Skin epidermis (tissue), 12 donors: ENCODE results near the gene TOLLIP.

Experiments used
- H3K27ac ChIP-seq, 21 experiments: fragments of 200-600 bp; sonication (generic) in 11 of 21; one replicate each; pipeline ENCODE4 v1.5.0; 2020; ENCODE audit warnings: mild to moderate bottlenecking in 3 of 21, inconsistent platforms in 2 of 21, moderate library complexity in 2 of 21
- H3K4me3 ChIP-seq, 7 experiments: fragments of 200-600 bp; sonication (generic) in 2 of 7; one replicate each; pipeline ENCODE4 v1.5.0; 2020; ENCODE audit warnings: inconsistent platforms in 2 of 7, mild to moderate bottlenecking in 2 of 7, moderate library complexity in 1 of 7

TOLLIP gene

DNA sequence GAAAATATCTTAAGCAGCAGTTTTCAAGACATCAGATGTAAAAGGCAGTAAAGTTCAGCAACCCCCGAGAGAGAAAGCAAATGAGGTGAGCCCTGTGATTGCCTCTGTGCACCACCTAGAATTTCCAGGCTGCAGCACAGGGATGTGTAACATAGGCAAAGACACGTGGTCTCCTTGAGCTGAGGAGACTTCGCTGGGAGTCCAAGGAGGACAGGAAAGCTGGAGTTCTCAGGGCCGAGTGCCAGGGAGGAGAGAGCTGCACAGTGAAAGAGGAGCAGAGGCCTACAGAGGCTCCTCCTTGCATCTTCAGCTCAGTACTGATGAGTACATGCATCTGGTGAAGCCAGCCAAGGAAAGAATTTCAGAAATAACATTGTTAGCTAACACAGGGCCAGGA is 17.6 kb upstream of the TOLLIP start:
- Histone ChIP-seq H3K4me3 (no peak overlapping the region), H3K27ac (no peak overlapping the region)

- H3K27ac ChIP-seq: no peak overlapping the region
- H3K4me3 ChIP-seq: no peak overlapping the region
Observed at GRCh38 chr11:1326435-1327063, 17.1 kb upstream of the TOLLIP start.

DNA sequence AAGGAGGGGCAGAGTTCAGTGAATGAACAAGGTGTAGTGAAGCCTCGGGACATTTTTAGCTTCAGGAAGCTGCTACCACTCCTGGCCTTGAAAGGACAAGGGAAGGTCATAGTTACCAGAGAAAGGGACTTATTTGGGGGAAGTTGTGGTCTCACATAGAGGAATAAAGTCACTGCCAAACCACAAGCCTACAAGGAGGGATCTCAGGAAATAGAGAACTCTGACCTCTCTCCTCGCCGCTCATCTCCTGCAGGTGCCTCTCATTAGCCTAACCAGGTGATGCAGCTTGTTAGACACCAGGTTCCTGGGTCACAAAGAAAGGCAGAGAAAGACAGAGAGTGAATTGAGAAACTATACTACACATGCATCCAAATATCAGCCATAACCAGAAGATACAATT is 14.3 kb upstream of the TOLLIP start:
- no peak overlapping the region for H3K27ac ChIP-seq
- H3K4me3 ChIP-seq: no peak overlapping the region

DNA sequence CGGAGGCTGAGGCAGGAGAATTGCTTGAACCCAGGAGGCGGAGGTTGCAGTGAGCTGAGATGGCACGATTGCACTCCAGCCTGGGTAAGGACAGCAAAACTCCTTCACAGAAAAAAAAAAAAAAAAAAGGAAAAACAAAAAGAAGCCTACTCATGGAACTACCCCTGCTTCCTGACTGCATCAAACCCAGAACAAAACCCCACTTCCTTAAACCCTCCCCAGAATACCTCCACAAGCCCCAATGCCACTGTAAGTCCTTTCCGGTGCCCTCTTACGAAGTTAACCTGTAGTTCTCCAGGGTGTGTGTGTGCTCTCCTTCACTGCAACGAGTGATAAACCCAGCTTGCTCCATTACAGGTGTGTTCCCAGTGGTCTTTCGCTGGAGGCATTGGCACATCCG is 8.6 kb upstream of the TOLLIP start:
- Histone ChIP-seq H3K4me3 (no peak overlapping the region), H3K27ac (no peak overlapping the region)

DNA sequence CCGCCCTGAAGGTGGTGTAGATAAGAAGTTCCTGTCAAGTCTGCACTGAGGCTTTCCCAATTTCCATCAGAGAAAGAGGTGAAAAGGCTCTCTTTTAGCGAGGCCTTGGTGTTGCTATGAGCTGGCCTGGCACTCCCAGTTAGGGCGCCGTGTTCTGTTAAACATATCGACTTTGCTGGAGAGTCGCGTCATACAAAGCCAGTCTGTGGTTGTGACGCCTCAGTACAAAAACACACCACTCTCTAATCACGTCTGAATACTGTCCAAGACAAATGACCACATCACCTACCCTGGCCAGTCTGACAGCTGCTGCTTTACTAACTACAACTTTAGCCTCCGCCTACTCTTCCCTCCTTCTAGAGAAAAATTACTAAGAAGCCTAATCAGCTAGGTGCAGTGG is 8.0 kb upstream of the TOLLIP start:
- Histone ChIP-seq H3K27ac (no peak overlapping the region), H3K4me3 (no peak overlapping the region)

DNA sequence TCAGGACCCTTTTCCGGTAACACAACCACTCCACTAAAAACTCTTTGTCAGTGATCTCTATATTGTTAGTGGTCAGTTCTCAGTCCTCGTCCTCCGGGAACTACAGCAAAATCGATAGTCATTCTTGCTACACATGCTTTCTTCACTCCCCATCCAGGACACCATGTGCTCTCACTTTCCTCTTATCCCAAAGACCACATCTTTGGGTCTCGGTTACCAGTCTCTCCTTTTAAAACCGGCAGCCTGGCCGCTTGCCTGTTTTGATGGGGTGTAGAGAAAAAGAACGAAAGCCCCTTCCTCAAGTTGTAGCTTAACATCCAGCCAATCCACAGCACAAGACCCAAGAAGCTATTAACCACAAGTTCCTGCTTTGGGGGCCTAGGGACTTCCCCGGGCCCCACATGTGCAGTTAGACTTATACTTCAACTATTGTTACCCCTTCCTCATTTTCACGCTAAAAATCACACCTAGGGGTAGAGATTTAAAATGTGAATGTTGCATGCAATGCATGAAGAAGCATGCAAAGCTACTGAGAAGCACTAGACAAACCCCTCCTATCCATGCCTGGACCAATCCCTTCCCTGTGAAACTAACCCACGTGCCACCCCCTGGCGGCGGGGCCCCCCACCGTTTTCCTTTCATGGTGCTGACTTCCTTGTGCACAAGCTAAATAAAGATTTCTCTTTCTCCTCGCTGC is 1.5 kb upstream of the TOLLIP start:
- peak overlapping the region in 5 of 7 experiments; percentile 74 to 99 (median 94) for H3K4me3 ChIP-seq
- H3K27ac ChIP-seq: peak overlapping the region in 12 of 21 experiments; percentile 84 to 98 (median 96)

DNA sequence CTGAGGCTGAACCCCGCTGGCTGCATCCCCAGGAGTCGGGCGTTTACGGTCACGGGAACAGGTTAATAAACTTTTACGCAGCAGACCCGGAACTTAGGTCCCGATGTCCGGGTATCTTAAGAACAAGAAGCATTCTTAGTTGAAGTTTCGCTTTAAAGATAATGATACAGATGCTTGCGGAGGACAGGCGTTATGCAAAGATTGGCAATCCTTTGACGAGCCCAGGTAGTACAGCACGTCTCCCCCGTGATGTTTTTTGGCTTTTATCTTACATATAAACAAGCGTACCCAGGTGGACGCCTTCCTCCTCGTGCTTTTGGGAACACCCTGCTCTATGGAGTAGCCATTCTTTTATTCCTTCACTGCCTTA is 871 bp upstream of the TOLLIP start:
- peak overlapping the region; percentile 74 to 99 (median 88) for H3K4me3 ChIP-seq
- H3K27ac ChIP-seq: peak overlapping the region; percentile 78 to 98 (median 96)

- H3K27ac ChIP-seq: peak overlapping the region; percentile 78 to 98 (median 96)
- H3K4me3 ChIP-seq: peak overlapping the region; percentile 74 to 99 (median 88)
Observed at GRCh38 chr11:1308743-1309497, 512 bp downstream of the TOLLIP start.

DNA sequence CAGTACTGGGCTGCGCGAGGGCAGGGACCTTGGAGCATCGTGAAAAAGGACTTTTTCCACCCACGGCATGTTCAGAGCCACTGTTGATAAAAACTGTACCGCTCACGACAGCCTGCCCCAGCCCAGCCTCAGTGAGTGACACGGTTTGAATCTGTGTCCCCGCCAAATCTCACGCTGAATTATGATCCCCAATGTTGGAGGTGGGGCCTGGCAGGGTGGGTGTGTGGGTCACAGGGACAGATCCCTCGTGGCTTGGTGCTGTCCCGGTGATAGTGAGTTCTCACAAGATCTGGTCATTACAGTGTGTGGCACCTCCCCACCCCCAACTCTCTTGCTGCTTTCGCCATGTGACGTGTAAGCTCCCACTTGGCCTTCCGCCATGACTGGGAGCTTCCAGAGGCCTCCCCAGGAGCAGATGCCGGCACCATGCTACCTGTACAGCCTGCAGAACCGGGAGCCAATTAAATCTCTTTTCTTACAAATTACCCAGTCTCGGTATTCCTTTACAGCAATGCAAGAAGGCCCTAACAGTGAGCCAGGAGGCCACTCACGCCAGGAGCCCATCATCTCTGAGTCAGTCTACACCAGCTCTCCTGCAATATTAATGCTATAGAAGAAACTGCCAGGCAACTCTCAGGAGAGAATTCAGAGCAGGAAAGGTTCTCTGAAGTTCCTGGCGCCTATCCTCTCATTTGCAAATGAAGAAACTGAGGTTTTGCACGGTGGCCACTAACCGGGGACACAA is 1.3 kb downstream of the TOLLIP start:
- Histone ChIP-seq H3K4me3 (peak overlapping the region; percentile 74 to 99 (median 88)), H3K27ac (peak overlapping the region in 19 of 21 experiments; percentile 83 to 98 (median 96))

DNA sequence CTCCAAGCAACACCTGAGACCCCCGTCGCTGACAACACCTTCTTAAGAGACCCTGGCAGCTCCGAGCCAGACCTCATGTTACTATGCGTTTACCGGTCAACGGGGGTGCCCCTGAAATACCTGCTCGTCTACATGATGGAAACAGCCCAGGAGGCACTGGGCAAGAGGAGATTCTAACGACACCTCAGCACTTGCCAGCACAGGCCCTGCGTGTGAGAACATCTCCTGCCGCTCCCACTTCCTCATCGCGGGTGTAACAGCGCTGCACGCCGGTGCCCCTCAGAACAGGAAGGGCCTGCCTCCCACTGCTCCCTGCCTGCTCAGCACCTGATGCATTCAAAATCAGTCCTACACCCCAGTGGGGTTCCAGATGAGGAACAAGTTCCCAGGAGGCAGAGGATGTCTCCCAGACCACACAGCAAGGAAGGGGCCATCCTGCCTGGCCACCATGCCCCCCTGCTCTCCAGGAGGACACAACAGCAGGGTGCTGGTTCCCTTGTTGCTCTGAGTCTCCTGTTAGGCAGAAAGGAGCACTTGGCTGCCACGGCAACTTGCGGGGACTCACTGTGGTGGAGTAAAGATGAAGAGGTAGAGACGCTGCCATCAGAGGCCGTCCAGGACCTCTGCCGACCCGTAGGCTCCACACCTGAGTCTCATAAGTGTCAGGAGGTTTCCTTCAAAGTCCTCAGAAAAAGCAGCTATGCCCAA is 2.1 kb downstream of the TOLLIP start:
- peak overlapping the region in 5 of 7 experiments; percentile 2 to 99 (median 94) for H3K4me3 ChIP-seq
- H3K27ac ChIP-seq: peak overlapping the region in 20 of 21 experiments; percentile 16 to 98 (median 94)

DNA sequence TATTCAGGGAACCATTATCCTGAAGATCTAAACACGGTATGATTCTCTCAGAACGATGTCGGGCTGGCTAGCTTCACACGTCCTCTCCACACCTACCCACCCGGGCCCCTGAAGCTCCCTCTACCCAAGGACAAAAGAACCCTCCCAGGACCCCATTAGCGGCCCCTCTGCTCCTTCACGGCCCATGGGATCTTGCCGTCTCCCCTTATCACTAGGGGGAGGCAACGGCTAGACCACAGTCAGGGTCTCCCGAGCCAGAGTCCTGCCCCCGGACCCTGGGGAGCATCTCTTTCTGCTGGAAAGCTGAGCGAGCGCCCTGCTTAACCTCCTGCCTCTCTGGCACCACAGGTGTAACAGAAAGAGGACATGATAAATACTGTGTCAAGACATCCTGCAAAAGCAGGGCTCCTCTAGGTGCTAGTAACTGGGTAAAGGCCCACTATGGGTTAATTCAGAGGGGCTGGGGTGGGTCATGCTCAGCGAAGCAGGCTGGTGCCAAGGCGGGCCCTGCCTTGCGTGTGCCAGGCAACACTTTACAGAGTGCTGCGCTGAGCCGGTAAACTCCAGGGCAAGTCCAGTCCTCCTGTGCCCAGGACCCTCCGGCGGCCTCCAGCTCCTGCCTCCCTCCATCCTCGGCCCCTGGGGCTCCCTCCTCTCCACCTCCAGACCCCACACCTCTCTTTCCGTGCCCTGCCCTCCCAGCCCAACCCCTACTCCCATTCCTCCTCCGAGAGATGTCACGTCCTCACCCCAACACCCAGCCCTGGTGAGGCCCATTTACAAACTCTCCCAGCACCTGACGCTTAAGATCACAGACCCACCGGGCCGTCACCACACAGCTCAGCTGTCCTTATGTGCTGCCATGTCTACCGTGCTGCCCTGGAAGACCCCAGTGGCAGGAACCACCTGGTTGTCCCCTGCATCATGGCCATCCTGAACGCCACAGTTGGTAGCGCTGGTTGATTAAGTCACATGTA is 3.0 kb downstream of the TOLLIP start:
- Histone ChIP-seq H3K27ac (peak overlapping the region in 18 of 21 experiments; percentile 7 to 98 (median 94)), H3K4me3 (peak overlapping the region in 3 of 7 experiments; percentile 1 to 98 (median 21))

- peak overlapping the region in 4 of 21 experiments; percentile 21 to 93 (median 83) for H3K27ac ChIP-seq
- H3K4me3 ChIP-seq: no peak overlapping the region
Observed at GRCh38 chr11:1305501-1306056, 3.9 kb downstream of the TOLLIP start.

DNA sequence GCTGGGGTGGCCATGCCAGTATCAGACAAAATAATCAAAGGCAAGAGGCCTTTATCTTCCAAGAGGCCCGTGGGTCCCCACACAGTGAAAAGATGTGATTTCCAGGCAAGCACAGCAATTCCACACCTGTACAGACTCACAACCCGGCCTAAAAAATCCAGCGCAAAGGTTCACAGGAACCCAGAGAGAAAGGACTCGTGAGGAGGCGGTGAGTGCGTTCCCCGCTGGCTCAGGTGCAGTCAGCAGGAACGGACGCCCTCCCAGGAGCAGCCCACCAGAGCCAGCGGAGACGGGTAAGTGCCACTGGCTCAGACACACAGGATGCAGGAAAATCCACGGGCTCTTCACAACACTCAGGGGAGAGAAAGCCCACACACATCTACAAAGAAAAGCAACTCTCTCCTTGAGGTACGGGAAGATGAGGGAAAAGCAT is 4.4 kb downstream of the TOLLIP start:
- peak overlapping the region in 4 of 21 experiments; percentile 5 to 86 (median 72) for H3K27ac ChIP-seq
- H3K4me3 ChIP-seq: no peak overlapping the region

- H3K27ac ChIP-seq: peak overlapping the region in 19 of 21 experiments; percentile 2 to 86 (median 64)
- no peak overlapping the region for H3K4me3 ChIP-seq
Observed at GRCh38 chr11:1304380-1304779, 5.1 kb downstream of the TOLLIP start.

DNA sequence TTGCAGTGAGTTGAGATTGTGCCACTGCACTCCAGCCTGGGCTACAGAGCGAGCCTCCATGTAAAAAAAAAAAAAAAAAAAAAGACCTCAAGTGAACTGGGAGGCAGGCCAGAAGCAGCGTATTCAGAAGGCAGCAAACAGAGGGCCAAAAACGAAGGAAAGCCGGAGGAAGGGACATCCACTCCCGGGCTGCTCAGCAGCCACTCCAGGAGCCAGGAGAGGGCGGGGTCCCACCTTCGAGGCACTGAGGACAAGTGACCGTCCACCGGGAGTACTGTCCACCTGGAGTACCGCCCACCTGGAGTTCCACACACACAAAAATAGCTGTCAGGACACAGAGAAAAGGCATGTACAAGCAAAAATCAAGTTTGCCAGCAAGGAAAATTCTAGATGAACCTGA is 5.5 kb downstream of the TOLLIP start:
- Histone ChIP-seq H3K4me3 (no peak overlapping the region), H3K27ac (peak overlapping the region in 20 of 21 experiments; percentile 2 to 86 (median 62))

- no peak overlapping the region for H3K4me3 ChIP-seq
- H3K27ac ChIP-seq: peak overlapping the region in 18 of 21 experiments; percentile 10 to 86 (median 62)
Observed at GRCh38 chr11:1303126-1303821, 6.2 kb downstream of the TOLLIP start.
